Hepatocyte (in vitro differentiated cells): ENCODE results near the gene OR2M4. TPM values are rescaled to one million over a fixed set of nuclear protein-coding genes. Genes with fewer than 3 reads are reported as not detected.
"Not testable (repeated sequence)": the region's sequence is repeated elsewhere in the genome, so short reads cannot be mapped to it uniquely, and the experiment has no call there.

ENCODE experiments used
- DNase-seq: peaks from one replicate; pipeline ENCODE4 v3.0.0-alpha.2; 2016; ENCODE audit warnings: low spot score
- H2AFZ ChIP-seq: fragments of 200-600 bp; sonication (generic); 2 replicates; pipeline ENCODE4 v1.6.0; 2016; ENCODE audit warnings: antibody characterized with exemption, mild to moderate bottlenecking
- H3K27ac ChIP-seq: fragments of 200-600 bp; sonication (generic); 2 replicates; pipeline ENCODE4 v1.5.1; 2016; ENCODE audit warnings: mild to moderate bottlenecking
- H3K27me3 ChIP-seq: fragments of 200-600 bp; sonication (generic); 2 replicates; pipeline ENCODE4 v1.6.1; 2016
- H3K36me3 ChIP-seq: fragments of 200-600 bp; sonication (generic); replicated peaks from 2 replicates; pipeline ENCODE4 v1.5.1; 2016; ENCODE audit warnings: low read depth; ENCODE audit not compliant: insufficient read depth
- H3K4me1 ChIP-seq: fragments of 200-600 bp; sonication (generic); 2 replicates; pipeline ENCODE4 v1.5.1; 2016; ENCODE audit warnings: mild to moderate bottlenecking, moderate library complexity; ENCODE audit not compliant: insufficient read depth
- H3K4me2 ChIP-seq: fragments of 200-600 bp; sonication (generic); 2 replicates; pipeline ENCODE4 v1.6.0; 2016
- H3K4me3 ChIP-seq: fragments of 200-600 bp; sonication (generic); 2 replicates; pipeline ENCODE4 v1.5.1; 2016; ENCODE audit warnings: mild to moderate bottlenecking
- H3K79me2 ChIP-seq: fragments of 200-600 bp; sonication (generic); 2 replicates; pipeline ENCODE4 v1.6.0; 2017; ENCODE audit warnings: mild to moderate bottlenecking
- H3K9me2 ChIP-seq: fragments of 200-600 bp; sonication (generic); replicated peaks from 2 replicates; pipeline ENCODE4 v1.6.0; 2017; ENCODE audit warnings: mild to moderate bottlenecking; ENCODE audit not compliant: insufficient read depth
- H3K9me3 ChIP-seq: fragments of 200-600 bp; sonication (generic); 2 replicates; pipeline ENCODE4 v1.5.1; 2016; ENCODE audit warnings: low read depth, mild to moderate bottlenecking
- H4K20me1 ChIP-seq: fragments of 200-600 bp; sonication (generic); 2 replicates; pipeline ENCODE4 v1.6.0; 2016; ENCODE audit warnings: mild to moderate bottlenecking; ENCODE audit not compliant: insufficient read depth, poor library complexity, severe bottlenecking
- EZH2 ChIP-seq: fragments of 200-600 bp; sonication (generic); IDR thresholded peaks from 2 replicates; pipeline ENCODE4 v1.6.1; 2016; ENCODE audit warnings: antibody characterized with exemption, mild to moderate bottlenecking, borderline replicate concordance
- EZH2phosphoT487 ChIP-seq: fragments of 200-600 bp; sonication (generic); IDR thresholded peaks from one replicate; pipeline ENCODE4 v1.6.1; 2018; ENCODE audit warnings: antibody characterized with exemption, mild to moderate bottlenecking, low read depth, moderate library complexity; ENCODE audit not compliant: unreplicated experiment, severe bottlenecking
- WGBS: methylation state at CpG from one replicate; pipeline ENCODE4 v1.1.6; 2016; ENCODE audit warnings: low lambda C conversion rate; ENCODE audit errors: missing lambda C conversion rate; 5-methylcytosine and 5-hydroxymethylcytosine counted together
- polyA plus RNA-seq: library from polyadenylated mRNA; unstranded; fragments of >200 nt; fragmentation: Nextera tagmentation; extraction: Ambion mirVana; gene quantifications from 2 replicates; pipeline ENCODE4 v1.2.1, GENCODE V29; 2016
- total RNA-seq: library from RNA; depleted of rRNA; stranded (reverse); fragments of >200 nt; gene quantifications from 2 replicates; pipeline ENCODE4 v1.2.3, GENCODE V29; 2014
- TF ChIP-seq, protein P1 (sequence below): fragments of 200-600 bp; sonication (generic); IDR thresholded peaks from 2 replicates; pipeline ENCODE4 v1.5.1; 2016; ENCODE audit warnings: antibody characterized with exemption, mild to moderate bottlenecking; ENCODE audit not compliant: poor library complexity

OR2M4 gene
- total and polyA plus RNA-seq, 2 experiments from 2014 or later, result not detected

DNA sequence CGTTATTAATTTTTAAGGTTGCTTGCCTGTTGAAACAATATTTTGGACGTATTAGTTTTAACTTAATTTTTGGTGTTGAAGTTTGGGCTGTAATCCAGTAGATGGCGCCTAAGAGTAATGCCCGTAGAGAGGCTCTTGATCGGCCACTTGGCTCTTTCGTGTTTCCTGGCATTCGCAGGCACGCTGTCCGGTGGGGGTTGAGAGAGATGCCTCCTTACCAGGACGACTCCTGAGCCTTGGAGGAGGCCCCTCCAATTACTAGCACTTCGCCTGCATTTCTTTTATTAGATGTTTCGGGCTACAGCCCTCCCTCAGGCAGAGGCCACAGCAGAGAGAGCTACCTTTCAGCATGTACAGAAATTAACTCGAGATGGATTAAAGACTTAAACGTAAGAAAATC is 12.0 kb downstream of the OR2M4 start:
- Histone ChIP-seq H4K20me1 (no peaks in the 10 kb centered on the region), H2AFZ (no peak overlapping the region), H3K4me3 (no peak overlapping the region), H3K9me2 (no peaks in the 10 kb centered on the region), H3K79me2 (no peaks in the 10 kb centered on the region), H3K4me2 (no peak overlapping the region), H3K4me1 (no peaks in the 10 kb centered on the region), H3K27me3 (no peaks in the 10 kb centered on the region), H3K36me3 (no peaks in the 10 kb centered on the region), H3K9me3 (no peaks in the 10 kb centered on the region), H3K27ac (no peak overlapping the region)
- 42% methylated on average over 14 of the region's 14 CpGs for WGBS
- DNase-seq, result no peak
- TF ChIP-seq, protein P1, sequence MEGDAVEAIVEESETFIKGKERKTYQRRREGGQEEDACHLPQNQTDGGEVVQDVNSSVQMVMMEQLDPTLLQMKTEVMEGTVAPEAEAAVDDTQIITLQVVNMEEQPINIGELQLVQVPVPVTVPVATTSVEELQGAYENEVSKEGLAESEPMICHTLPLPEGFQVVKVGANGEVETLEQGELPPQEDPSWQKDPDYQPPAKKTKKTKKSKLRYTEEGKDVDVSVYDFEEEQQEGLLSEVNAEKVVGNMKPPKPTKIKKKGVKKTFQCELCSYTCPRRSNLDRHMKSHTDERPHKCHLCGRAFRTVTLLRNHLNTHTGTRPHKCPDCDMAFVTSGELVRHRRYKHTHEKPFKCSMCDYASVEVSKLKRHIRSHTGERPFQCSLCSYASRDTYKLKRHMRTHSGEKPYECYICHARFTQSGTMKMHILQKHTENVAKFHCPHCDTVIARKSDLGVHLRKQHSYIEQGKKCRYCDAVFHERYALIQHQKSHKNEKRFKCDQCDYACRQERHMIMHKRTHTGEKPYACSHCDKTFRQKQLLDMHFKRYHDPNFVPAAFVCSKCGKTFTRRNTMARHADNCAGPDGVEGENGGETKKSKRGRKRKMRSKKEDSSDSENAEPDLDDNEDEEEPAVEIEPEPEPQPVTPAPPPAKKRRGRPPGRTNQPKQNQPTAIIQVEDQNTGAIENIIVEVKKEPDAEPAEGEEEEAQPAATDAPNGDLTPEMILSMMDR, result no peak
- no peak for TF ChIP-seq EZH2
- no peak for TF ChIP-seq EZH2phosphoT487

DNA sequence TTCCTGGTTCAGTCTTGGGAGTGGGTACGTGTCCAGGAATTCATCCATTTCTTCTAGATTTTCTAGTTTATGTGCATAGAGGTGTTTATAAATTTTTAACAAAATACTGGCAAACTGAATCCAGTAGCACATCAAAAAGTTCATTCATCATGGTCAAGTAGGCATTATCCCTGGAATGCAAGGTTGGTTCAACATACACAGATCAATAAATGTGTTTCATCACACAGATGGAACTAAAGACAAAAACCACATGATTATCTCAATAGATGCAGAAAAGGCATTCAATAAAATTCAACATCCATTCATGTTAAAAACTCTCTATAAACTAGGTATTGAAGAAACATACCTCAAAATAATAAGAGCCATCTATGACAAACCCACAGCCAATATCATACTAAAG is 28.1 kb downstream of the OR2M4 start:
- H3K4me1 ChIP-seq, H3K4me2 ChIP-seq, H3K4me3 ChIP-seq, H4K20me1 ChIP-seq, H3K9me3 ChIP-seq, H3K27me3 ChIP-seq, DNase-seq, H3K36me3 ChIP-seq, H2AFZ ChIP-seq, H3K9me2 ChIP-seq, H3K27ac ChIP-seq, H3K79me2 ChIP-seq: not testable (repeated sequence)
- 44% methylated on average over 1 of the region's 1 CpG for WGBS

DNA sequence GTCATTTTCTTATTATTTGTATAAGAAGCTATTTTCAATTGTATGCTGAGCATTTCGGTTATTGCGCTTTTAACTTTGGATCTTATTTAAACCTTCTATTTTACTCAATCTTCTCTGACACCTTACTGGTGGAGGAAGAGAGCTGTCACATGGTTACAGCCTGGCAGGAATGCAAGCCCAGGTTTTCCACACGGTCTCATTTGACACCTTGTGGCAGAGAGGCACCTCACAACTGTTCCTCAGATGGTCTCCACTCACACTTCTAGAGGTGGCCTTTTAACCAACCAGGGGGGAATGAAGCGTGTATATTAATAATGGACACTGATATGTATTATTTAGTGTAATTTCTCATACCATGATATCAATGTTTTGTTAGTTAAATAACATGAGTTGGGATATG is 37.0 kb downstream of the OR2M4 start:
- no peaks in the 10 kb centered on the region for H3K27me3 ChIP-seq
- no peak for DNase-seq
- H3K79me2 ChIP-seq, result no peaks in the 10 kb centered on the region
- no peaks in the 10 kb centered on the region for H3K4me1 ChIP-seq
- no peak overlapping the region for H3K4me2 ChIP-seq
- H3K4me3 ChIP-seq, result no peak overlapping the region
- no peaks in the 10 kb centered on the region for H4K20me1 ChIP-seq
- no peak overlapping the region for H2AFZ ChIP-seq
- no peaks in the 10 kb centered on the region for H3K9me2 ChIP-seq
- TF ChIP-seq EZH2phosphoT487 (no peak), EZH2 (no peak)
- TF ChIP-seq, protein P1, result no peak
- WGBS, result 62% methylated on average over 4 of the region's 4 CpGs
- no peaks in the 10 kb centered on the region for H3K9me3 ChIP-seq
- no peaks in the 10 kb centered on the region for H3K36me3 ChIP-seq
- no peak overlapping the region for H3K27ac ChIP-seq

DNA sequence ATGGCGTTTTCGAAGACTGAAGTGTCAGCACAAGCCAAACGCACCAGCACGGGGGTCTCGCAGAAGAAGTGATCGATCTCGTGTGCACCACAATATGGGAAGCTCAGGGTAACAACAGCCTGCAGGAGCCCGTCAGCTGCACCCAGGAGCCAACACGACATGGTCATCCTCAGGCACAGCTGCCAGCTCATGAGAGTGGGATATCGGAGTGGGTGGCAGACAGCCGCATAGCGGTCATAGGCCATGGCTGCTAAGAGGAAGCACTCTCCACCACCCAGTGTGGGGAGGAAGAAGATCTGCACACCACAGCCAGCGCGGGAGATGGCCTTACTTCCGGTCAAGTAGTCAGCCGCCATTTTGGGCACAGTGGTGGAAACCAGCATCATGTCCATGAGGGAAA is 42.0 kb downstream of the OR2M4 start:
- H3K4me2 ChIP-seq, H3K9me2 ChIP-seq, H3K36me3 ChIP-seq, DNase-seq, H3K4me1 ChIP-seq, H4K20me1 ChIP-seq, H3K79me2 ChIP-seq, H3K27ac ChIP-seq, H3K9me3 ChIP-seq, H3K27me3 ChIP-seq, H2AFZ ChIP-seq, H3K4me3 ChIP-seq: not testable (repeated sequence)
- 86% methylated on average over 7 of the region's 16 CpGs for WGBS

DNA sequence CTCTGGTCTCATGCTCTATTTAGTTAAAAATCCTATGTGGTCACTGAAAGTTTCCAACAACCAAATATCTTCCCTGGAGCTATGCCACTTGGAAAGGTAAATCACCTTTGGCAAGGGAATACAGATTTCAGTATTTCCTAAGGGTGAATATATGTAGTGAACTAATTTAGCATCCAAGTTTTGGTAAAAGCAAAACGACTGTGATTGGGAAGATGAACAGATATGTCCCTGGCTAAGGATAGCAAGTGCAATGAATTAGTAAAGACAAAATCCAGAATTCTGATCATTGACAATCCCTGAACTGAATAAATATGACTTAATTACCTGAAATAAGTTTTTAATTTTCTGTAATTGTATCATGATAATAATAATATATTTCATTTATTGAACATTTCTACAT is 46.7 kb downstream of the OR2M4 start, which contains the start of gene OR2T33:
Gene OR2T33 (minus strand): TSS at position 101 of the 400 bp plus-strand sequence. CDS start 4,162 bp downstream, outside the sequence.
- H4K20me1 ChIP-seq, result no peaks in the 10 kb centered on the region
- no peaks in the 10 kb centered on the region for H3K9me2 ChIP-seq
- no peaks in the 10 kb centered on the region for H3K9me3 ChIP-seq
- H3K79me2 ChIP-seq, result no peaks in the 10 kb centered on the region
- no peaks in the 10 kb centered on the region for H3K4me1 ChIP-seq
- H3K27me3 ChIP-seq, result no peaks in the 10 kb centered on the region
- no peaks in the 10 kb centered on the region for H3K36me3 ChIP-seq
- H2AFZ ChIP-seq, result no peak within 1 kb of the TSS
- DNase-seq, result no peak
- TF ChIP-seq EZH2phosphoT487, result no peak
- no peak for TF ChIP-seq EZH2
- TF ChIP-seq, protein P1, result no peak
- 61% methylated on average over 1 of the region's 1 CpG for WGBS
- H3K4me3 ChIP-seq, result no peak within 1 kb of the TSS
- no peak within 1 kb of the TSS for H3K4me2 ChIP-seq
- no peak within 1 kb of the TSS for H3K27ac ChIP-seq
